ENCODE measurements around the gene SH3RF2.

The SH3RF2 gene

DNA sequence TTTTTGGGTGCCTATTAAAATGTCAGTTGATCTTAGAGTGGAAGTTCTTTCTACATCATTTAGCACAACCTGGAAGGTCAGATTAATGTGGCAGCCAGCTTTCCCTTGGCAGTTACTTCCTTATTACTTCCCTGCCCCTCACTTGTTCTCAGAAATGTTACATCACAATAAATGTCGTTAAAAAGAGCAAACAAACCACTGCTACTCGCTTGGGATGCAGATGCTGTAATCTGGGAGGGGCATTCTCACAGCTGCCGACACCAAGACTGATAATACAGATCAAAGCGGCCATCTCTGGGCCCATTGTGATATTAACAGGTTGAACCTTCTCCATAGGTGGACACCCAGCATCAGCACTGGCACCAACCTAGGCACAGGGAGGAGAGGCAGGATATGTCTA, 139.7 kb downstream of the SH3RF2 start:
- WGBS, 2 experiments (ENCODE audit: insufficient coverage in 2 of 2) = 29 to 35% methylated on average over 4 of the region's 4 CpGs
- H3K4me3 ChIP-seq (ENCODE audit: extremely low read depth, insufficient read depth, low read length, poor library complexity, severe bottlenecking) = no peak overlapping the region
- H3K36me3 ChIP-seq (ENCODE audit: control insufficient read depth, insufficient read depth, low read length) = no peaks in the 10 kb centered on the region
- no peak overlapping the region for H3K27ac ChIP-seq (ENCODE audit: low read depth, low read length, severe bottlenecking)
- H3K9me3 ChIP-seq (ENCODE audit: control insufficient read depth, low read length) = no peaks in the 10 kb centered on the region
- no peaks in the 10 kb centered on the region for H3K4me1 ChIP-seq (ENCODE audit: control insufficient read depth, insufficient read depth, low read length, poor library complexity, severe bottlenecking)

DNA sequence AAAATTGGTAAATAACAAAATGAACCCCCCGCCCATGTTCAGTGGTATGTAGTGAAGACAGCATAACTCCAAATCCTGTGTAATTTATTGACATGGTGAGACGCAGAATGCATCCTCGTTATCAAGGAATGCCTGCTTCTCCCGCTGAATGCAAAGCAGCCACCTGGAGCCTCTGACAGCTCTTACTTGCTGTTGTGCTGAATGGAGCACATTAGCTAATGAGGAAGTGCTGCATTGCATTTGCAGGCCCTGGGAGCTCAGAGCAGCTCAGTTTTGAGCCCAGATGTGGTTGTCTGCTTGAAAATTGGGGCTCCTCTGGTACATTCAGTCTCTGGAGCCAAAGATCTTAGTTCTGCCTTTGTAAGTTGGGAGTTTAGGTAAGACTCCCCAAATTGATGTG, 140.1 kb downstream of the SH3RF2 start:
- 44 to 63% methylated on average over 4 of the region's 4 CpGs for WGBS, 2 experiments (ENCODE audit: insufficient coverage in 2 of 2)
- Histone ChIP-seq H3K9me3 (ENCODE audit: control insufficient read depth, low read length) (no peaks in the 10 kb centered on the region), H3K36me3 (ENCODE audit: control insufficient read depth, insufficient read depth, low read length) (no peaks in the 10 kb centered on the region), H3K4me1 (ENCODE audit: control insufficient read depth, insufficient read depth, low read length, poor library complexity, severe bottlenecking) (no peaks in the 10 kb centered on the region), H3K4me3 (ENCODE audit: extremely low read depth, insufficient read depth, low read length, poor library complexity, severe bottlenecking) (no peak overlapping the region), H3K27ac (ENCODE audit: low read depth, low read length, severe bottlenecking) (no peak overlapping the region)

DNA sequence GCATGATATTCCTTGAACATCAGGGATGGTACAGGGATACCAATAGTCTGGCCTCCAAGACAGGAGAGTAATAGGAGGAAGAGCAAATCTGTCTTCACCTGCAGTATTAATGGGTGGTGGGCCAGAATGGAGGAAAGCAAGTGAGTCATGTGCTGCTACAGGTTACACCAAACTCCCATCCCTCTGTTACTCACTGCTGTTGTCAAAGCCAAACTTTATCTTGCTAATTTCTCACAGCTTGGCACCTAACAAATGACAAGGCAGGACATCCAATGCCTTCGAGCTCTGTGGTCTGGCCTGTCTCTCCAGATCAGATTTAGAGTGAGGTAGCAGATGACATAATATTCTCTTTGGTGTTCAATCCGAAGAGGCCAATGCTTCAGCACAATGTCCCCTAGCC, 142.2 kb downstream of the SH3RF2 start:
- 13 to 20% methylated on average over 1 of the region's 2 CpGs for WGBS, 2 experiments (ENCODE audit: insufficient coverage in 2 of 2)
- Histone ChIP-seq H3K27ac (ENCODE audit: low read depth, low read length, severe bottlenecking) (no peak overlapping the region), H3K4me1 (ENCODE audit: control insufficient read depth, insufficient read depth, low read length, poor library complexity, severe bottlenecking) (no peaks in the 10 kb centered on the region), H3K36me3 (ENCODE audit: control insufficient read depth, insufficient read depth, low read length) (no peaks in the 10 kb centered on the region), H3K9me3 (ENCODE audit: control insufficient read depth, low read length) (no peaks in the 10 kb centered on the region), H3K4me3 (ENCODE audit: extremely low read depth, insufficient read depth, low read length, poor library complexity, severe bottlenecking) (no peak overlapping the region)

DNA sequence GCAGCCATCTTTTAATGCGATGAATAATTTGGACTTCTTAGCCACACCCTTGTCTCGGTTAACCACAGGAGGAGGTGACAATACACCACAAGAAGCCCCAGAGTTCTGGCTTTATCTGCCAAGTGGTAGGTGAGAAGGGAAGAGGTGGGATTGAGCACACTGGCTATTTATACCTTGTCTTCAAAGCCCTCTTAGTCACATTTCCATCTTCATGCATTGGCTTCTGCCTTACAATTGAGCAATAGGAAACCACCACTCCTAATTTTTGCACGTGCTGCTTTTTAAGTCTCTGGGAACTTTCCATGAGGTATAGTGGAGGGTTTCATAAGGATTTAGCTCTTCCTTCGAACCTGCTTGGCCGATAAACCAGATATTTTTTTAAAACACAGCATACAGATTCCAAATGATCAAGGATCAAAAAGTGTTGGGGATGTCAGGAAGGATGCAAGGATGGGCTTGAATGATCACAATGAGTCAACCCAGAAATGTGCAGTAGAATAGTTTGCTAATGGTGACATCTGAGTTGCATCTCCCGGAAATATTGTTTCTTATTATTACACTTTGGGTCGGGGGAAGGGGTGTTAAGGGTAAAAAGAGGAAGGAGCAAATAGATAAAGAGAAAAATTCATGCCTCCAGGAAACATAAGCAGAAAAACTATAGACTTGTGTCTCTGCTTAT, 143.5 kb downstream of the SH3RF2 start:
- H3K27ac ChIP-seq (ENCODE audit: low read depth, low read length, severe bottlenecking) = no peak overlapping the region
- no peak overlapping the region for H3K4me3 ChIP-seq (ENCODE audit: extremely low read depth, insufficient read depth, low read length, poor library complexity, severe bottlenecking)
- no peaks in the 10 kb centered on the region for H3K9me3 ChIP-seq (ENCODE audit: control insufficient read depth, low read length)
- H3K36me3 ChIP-seq (ENCODE audit: control insufficient read depth, insufficient read depth, low read length) = no peaks in the 10 kb centered on the region
- H3K4me1 ChIP-seq (ENCODE audit: control insufficient read depth, insufficient read depth, low read length, poor library complexity, severe bottlenecking) = no peaks in the 10 kb centered on the region
- 100% methylated on average over 1 of the region's 7 CpGs; no CpG with 5 or more reads in 1 of the 2 experiments for WGBS, 2 experiments (ENCODE audit: insufficient coverage in 2 of 2)

DNA sequence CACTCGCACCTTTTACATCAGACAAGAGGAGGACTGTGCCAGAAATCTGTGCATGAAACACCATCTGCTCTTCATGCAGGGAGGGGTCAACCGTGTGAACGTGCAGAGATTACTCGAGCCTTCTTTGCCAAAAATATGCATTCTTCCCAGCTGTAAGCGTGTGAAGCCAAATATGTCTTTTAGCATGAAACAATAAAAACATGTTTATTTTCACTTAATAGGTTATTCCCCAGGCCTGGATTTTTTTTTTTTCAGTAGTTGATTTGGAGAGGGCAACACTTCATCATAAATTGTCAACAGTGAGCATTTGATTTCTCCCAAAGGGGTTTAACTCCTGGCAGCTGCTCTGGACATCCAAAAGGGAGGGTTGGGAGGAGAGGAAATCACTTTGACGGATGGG, 145.2 kb downstream of the SH3RF2 start:
- 89 to 96% methylated on average over 4 to 5 of the region's 6 CpGs for WGBS, 2 experiments (ENCODE audit: insufficient coverage in 2 of 2)
- H3K4me1 ChIP-seq (ENCODE audit: control insufficient read depth, insufficient read depth, low read length, poor library complexity, severe bottlenecking) = no peaks in the 10 kb centered on the region
- no peak overlapping the region for H3K4me3 ChIP-seq (ENCODE audit: extremely low read depth, insufficient read depth, low read length, poor library complexity, severe bottlenecking)
- no peaks in the 10 kb centered on the region for H3K9me3 ChIP-seq (ENCODE audit: control insufficient read depth, low read length)
- H3K36me3 ChIP-seq (ENCODE audit: control insufficient read depth, insufficient read depth, low read length) = no peaks in the 10 kb centered on the region
- H3K27ac ChIP-seq (ENCODE audit: low read depth, low read length, severe bottlenecking) = no peak overlapping the region

DNA sequence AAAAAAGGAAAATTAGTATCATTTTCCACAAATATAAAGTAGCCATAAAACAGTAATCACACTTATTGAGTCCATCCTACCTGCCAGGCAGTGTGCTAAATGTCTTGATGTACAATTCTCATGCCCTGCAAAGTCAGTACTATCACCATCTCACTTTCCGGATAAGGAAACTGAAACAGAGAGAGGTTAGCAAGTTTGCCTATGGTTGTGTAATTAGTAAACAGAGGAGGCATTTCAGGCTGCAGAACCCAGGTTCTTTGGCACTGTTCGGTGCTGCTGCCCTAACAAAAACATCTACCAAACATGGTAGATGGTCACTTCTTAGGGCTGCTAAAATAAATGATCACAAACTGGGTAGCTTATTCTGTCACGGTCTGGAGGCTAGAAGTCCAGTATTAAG, 146.4 kb downstream of the SH3RF2 start:
- Histone ChIP-seq H3K36me3 (ENCODE audit: control insufficient read depth, insufficient read depth, low read length) (no peaks in the 10 kb centered on the region), H3K4me3 (ENCODE audit: extremely low read depth, insufficient read depth, low read length, poor library complexity, severe bottlenecking) (no peak overlapping the region), H3K9me3 (ENCODE audit: control insufficient read depth, low read length) (no peaks in the 10 kb centered on the region), H3K4me1 (ENCODE audit: control insufficient read depth, insufficient read depth, low read length, poor library complexity, severe bottlenecking) (no peaks in the 10 kb centered on the region), H3K27ac (ENCODE audit: low read depth, low read length, severe bottlenecking) (no peak overlapping the region)
- 92 to 94% methylated on average over 2 of the region's 3 CpGs for WGBS, 2 experiments (ENCODE audit: insufficient coverage in 2 of 2)

DNA sequence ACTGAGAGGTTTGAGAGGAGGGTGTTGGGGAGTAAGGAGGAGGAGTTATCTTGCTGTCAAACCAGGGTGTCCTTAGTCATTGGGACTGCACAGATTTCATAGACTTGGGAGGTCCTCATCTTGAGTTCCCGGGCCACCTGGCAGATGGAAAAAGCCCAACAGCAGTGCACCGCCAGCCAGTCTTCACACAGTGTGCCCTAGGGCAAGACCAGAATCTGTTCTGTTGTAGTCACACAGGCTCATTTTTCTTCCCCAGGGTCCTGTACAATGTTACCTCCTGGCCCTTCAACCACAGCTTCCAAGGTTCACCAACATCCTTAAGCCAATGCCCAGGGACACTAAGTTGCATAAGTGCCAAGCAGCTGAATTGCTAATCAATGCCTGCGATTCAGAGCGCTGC, 148.0 kb downstream of the SH3RF2 start:
- no peak overlapping the region for H3K4me3 ChIP-seq (ENCODE audit: extremely low read depth, insufficient read depth, low read length, poor library complexity, severe bottlenecking)
- H3K9me3 ChIP-seq (ENCODE audit: control insufficient read depth, low read length) = no peaks in the 10 kb centered on the region
- no peaks in the 10 kb centered on the region for H3K36me3 ChIP-seq (ENCODE audit: control insufficient read depth, insufficient read depth, low read length)
- no peaks in the 10 kb centered on the region for H3K4me1 ChIP-seq (ENCODE audit: control insufficient read depth, insufficient read depth, low read length, poor library complexity, severe bottlenecking)
- WGBS, 2 experiments (ENCODE audit: insufficient coverage in 2 of 2) = 100% methylated on average over 2 of the region's 4 CpGs
- no peak overlapping the region for H3K27ac ChIP-seq (ENCODE audit: low read depth, low read length, severe bottlenecking)

DNA sequence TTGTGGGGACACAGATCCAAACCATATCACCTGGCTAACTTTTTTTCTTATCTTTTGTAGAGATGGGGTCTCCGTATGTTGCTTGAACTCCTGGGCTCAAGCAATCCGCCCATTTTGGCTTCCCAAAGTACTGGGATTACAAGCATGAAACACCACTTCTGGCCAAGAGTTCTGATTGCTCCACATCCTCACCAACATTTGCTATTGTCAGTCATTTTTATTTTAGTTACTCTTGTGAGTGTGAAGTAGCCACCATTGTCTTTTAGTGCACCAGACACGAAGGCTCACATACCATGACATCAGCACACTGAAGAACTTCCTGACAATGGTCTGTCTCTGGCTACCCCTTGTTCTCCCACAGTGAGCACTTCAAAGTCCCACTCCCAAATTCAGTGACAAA, 151.7 kb downstream of the SH3RF2 start:
- Histone ChIP-seq H3K27ac (ENCODE audit: low read depth, low read length, severe bottlenecking) (no peak overlapping the region), H3K4me1 (ENCODE audit: control insufficient read depth, insufficient read depth, low read length, poor library complexity, severe bottlenecking) (no peaks in the 10 kb centered on the region), H3K36me3 (ENCODE audit: control insufficient read depth, insufficient read depth, low read length) (no peaks in the 10 kb centered on the region), H3K4me3 (ENCODE audit: extremely low read depth, insufficient read depth, low read length, poor library complexity, severe bottlenecking) (no peak overlapping the region), H3K9me3 (ENCODE audit: control insufficient read depth, low read length) (no peaks in the 10 kb centered on the region)
- WGBS, 2 experiments (ENCODE audit: insufficient coverage in 2 of 2) = 80 to 81% methylated on average over 1 to 3 of the region's 3 CpGs

DNA sequence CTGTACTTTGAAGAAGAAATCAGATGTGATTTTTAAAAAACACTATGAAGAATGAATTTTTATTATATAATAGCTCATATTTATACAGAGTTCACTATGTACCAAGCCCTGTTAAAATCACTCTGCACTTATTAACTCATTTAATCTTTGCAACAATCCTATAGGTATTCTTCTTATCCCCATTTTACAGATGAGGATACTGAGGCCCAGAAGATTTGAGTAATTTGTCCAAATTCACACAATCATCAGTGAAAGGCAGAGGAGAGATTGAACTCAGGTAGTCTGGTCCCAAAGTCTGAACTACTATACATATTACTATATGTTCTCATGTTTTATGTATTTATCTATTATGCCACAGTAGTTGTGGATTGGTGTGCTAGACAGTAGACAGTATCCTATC, 152.9 kb downstream of the SH3RF2 start:
- no peaks in the 10 kb centered on the region for H3K36me3 ChIP-seq (ENCODE audit: control insufficient read depth, insufficient read depth, low read length)
- no peaks in the 10 kb centered on the region for H3K9me3 ChIP-seq (ENCODE audit: control insufficient read depth, low read length)
- no peak overlapping the region for H3K4me3 ChIP-seq (ENCODE audit: extremely low read depth, insufficient read depth, low read length, poor library complexity, severe bottlenecking)
- no peaks in the 10 kb centered on the region for H3K4me1 ChIP-seq (ENCODE audit: control insufficient read depth, insufficient read depth, low read length, poor library complexity, severe bottlenecking)
- H3K27ac ChIP-seq (ENCODE audit: low read depth, low read length, severe bottlenecking) = no peak overlapping the region

DNA sequence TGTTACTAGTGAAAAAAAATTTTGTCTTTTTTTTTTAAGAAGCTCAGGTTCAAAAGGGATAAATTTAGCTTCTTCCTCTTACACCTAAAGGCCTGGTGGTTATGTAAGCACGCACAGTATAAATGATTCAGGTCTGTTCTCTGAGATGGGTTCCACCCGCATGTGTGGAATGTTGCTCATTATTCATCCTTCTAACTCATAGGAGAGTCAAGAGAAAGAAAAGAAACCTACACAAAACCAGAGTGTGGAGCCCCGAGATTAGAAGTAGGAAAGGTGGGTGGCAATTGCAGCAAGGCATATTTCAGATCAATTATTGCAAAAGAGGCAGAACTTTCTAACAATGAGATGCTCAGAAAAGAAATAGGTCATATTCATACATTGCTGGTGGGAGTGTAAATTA, 155.5 kb downstream of the SH3RF2 start:
- Histone ChIP-seq H3K9me3 (ENCODE audit: control insufficient read depth, low read length) (no peaks in the 10 kb centered on the region), H3K4me3 (ENCODE audit: extremely low read depth, insufficient read depth, low read length, poor library complexity, severe bottlenecking) (no peak overlapping the region), H3K27ac (ENCODE audit: low read depth, low read length, severe bottlenecking) (no peak overlapping the region), H3K4me1 (ENCODE audit: control insufficient read depth, insufficient read depth, low read length, poor library complexity, severe bottlenecking) (no peaks in the 10 kb centered on the region), H3K36me3 (ENCODE audit: control insufficient read depth, insufficient read depth, low read length) (no peaks in the 10 kb centered on the region)
- no CpG with 5 or more reads among the region's 3 CpGs for WGBS, 2 experiments (ENCODE audit: insufficient coverage in 2 of 2)

DNA sequence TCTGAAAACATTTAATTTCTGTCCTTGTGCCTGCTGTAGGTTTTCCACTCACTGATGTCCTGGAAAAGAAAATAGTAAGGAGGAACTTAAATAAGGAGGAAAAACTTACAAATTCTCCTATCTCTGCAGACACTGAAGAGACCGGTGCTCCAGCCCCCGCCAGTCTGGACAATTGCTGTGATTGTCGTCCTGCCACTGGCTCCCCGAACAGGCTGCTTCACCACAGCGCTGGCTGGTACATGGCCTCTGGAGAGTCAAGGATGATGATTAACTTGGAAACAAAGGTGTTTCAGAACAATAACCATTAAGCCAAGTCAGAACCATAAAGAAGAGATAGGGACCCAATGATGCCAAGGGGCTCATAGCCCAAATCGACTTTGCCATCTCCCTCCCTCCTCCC, 161.7 kb downstream of the SH3RF2 start:
- Histone ChIP-seq H3K4me3 (ENCODE audit: extremely low read depth, insufficient read depth, low read length, poor library complexity, severe bottlenecking) (no peak overlapping the region), H3K36me3 (ENCODE audit: control insufficient read depth, insufficient read depth, low read length) (no peaks in the 10 kb centered on the region), H3K9me3 (ENCODE audit: control insufficient read depth, low read length) (no peaks in the 10 kb centered on the region), H3K27ac (ENCODE audit: low read depth, low read length, severe bottlenecking) (no peak overlapping the region), H3K4me1 (ENCODE audit: control insufficient read depth, insufficient read depth, low read length, poor library complexity, severe bottlenecking) (no peaks in the 10 kb centered on the region)
- WGBS, 2 experiments (ENCODE audit: insufficient coverage in 2 of 2) = 85 to 95% methylated on average over 4 to 6 of the region's 6 CpGs

Data from mesodermal cell (in vitro differentiated cells).